Fibroblast of pulmonary artery (primary cell): Measurements from ENCODE around the gene HMX1.

Experiments used
- DNase-seq: peaks from one replicate; pipeline ENCODE4 v3.0.0-alpha.2; 2010; ENCODE audit warnings: low read depth
- H3K4me3 ChIP-seq: replicated peaks from 2 replicates; pipeline ENCODE4 v1.5.1; 2011; ENCODE audit warnings: low read depth, mild to moderate bottlenecking, control low read depth, low read length, moderate library complexity
- CTCF ChIP-seq: IDR thresholded peaks from 2 replicates; pipeline ENCODE4 v1.5.1; 2011; ENCODE audit warnings: mild to moderate bottlenecking, control low read depth, low read length, inconsistent platforms; ENCODE audit errors: missing control alignments

Gene HMX1

GRCh38 chr4:8909548-8909947 lies 37.9 kb upstream of the HMX1 start:
- no peak overlapping the region for H3K4me3 ChIP-seq
- no peak for TF ChIP-seq CTCF
- no peak for DNase-seq

GRCh38 chr4:8908206-8908893 lies 36.7 kb upstream of the HMX1 start:
- no peak for DNase-seq
- no peak overlapping the region for H3K4me3 ChIP-seq
- TF ChIP-seq CTCF = no peak

GRCh38 chr4:8907596-8908205 lies 36.1 kb upstream of the HMX1 start:
- no peak for TF ChIP-seq CTCF
- DNase-seq = no peak
- H3K4me3 ChIP-seq = no peak overlapping the region

GRCh38 chr4:8906991-8907595 lies 35.5 kb upstream of the HMX1 start:
- DNase-seq = no peak
- no peak overlapping the region for H3K4me3 ChIP-seq
- TF ChIP-seq CTCF = no peak

GRCh38 chr4:8906668-8906970 lies 35.0 kb upstream of the HMX1 start:
- no peak overlapping the region for H3K4me3 ChIP-seq
- no peak for TF ChIP-seq CTCF
- no peak for DNase-seq

GRCh38 chr4:8905773-8906667 lies 34.4 kb upstream of the HMX1 start:
- no peak for DNase-seq
- no peak for TF ChIP-seq CTCF
- no peak overlapping the region for H3K4me3 ChIP-seq
